HEK293T (cell line): ENCODE data around the gene KIF5A.

ENCODE experiments used
- FOXA1 ChIP-seq: fragments of 450-650 bp; IDR thresholded peaks from 2 replicates; pipeline ENCODE4 v1.6.1; 2016; ENCODE audit warnings: mild to moderate bottlenecking
- FOXM1 ChIP-seq: fragments of 450-650 bp; IDR thresholded peaks from 2 replicates; pipeline ENCODE4 v1.6.1; 2017; ENCODE audit warnings: mild to moderate bottlenecking, borderline replicate concordance
- HDGF ChIP-seq: fragments of 450-650 bp; IDR thresholded peaks from 2 replicates; pipeline ENCODE4 v1.6.1; 2017; ENCODE audit warnings: antibody characterized with exemption, borderline replicate concordance
- PKNOX1 ChIP-seq: fragments of 450-650 bp; IDR thresholded peaks from 2 replicates; pipeline ENCODE4 v1.6.1; 2016
- SP1 ChIP-seq: fragments of 450-650 bp; IDR thresholded peaks from 2 replicates; pipeline ENCODE4 v1.6.1; 2017
- SUZ12 ChIP-seq: fragments of 450-650 bp; IDR thresholded peaks from 2 replicates; pipeline ENCODE4 v1.6.1; 2016; ENCODE audit warnings: mild to moderate bottlenecking
- TARDBP ChIP-seq: fragments of 450-650 bp; IDR thresholded peaks from 2 replicates; pipeline ENCODE4 v1.6.1; 2016
- ZNF384 ChIP-seq: fragments of 450-650 bp; IDR thresholded peaks from 2 replicates; pipeline ENCODE4 v1.6.1; 2016

GRCh38 chr12:57620936-57621496 lies 71.2 kb downstream of the KIF5A start:
- no peak for TF ChIP-seq ZNF384
- no peak for TF ChIP-seq PKNOX1
- TF ChIP-seq FOXM1 = no peak
- TF ChIP-seq SP1 = no peak
- TF ChIP-seq FOXA1 = no peak
- TF ChIP-seq HDGF = no peak
- no peak for TF ChIP-seq SUZ12
- no peak for TF ChIP-seq TARDBP
